Ovary (tissue), 9 donors: ENCODE data around the gene TADA2A. TPM values are rescaled to one million over a fixed set of nuclear protein-coding genes. Genes with fewer than 3 reads are reported as not detected.

Source experiments
- DNase-seq, 5 donors: peaks; one replicate each; pipeline ENCODE4 v3.0.0-alpha.2; 2019 to 2020
- H3K27ac ChIP-seq, 2 donors: fragments of 200-600 bp; one replicate each; pipeline versions ENCODE4 v1.5.1 to v1.8.0; 2019 to 2022
- H3K27me3 ChIP-seq: fragments of 200-600 bp; one replicate; pipeline ENCODE4 v1.8.0; 2022
- H3K36me3 ChIP-seq: fragments of 200-600 bp; sonication (generic); one replicate; pipeline ENCODE4 v1.5.1; 2019
- H3K4me1 ChIP-seq: one replicate; pipeline ENCODE4 v1.8.1; 2013; ENCODE audit warnings: mild to moderate bottlenecking, moderate library complexity; ENCODE audit not compliant: insufficient read depth
- H3K4me3 ChIP-seq: fragments of 200-600 bp; sonication (generic); one replicate; pipeline ENCODE4 v1.5.1; 2017
- H3K9me3 ChIP-seq, 2 donors: fragments of 200-600 bp in 1 of 2; sonication (generic) in 1 of 2; one replicate each; pipeline versions ENCODE4 v1.5.1 to v1.8.1; 2013 to 2019; ENCODE audit warnings: mild to moderate bottlenecking in 1 of 2, moderate library complexity in 1 of 2
- EP300 ChIP-seq: sonication (generic); formaldehyde crosslinking; IDR thresholded peaks from one replicate; pipeline ENCODE4 v1.6.1; 2017; ENCODE audit warnings: antibody characterized with exemption
- POLR2A ChIP-seq: fragments of 450-650 bp; IDR thresholded peaks from one replicate; pipeline ENCODE4 v1.6.1; 2017; ENCODE audit warnings: antibody characterized with exemption, mild to moderate bottlenecking, moderate library complexity
- WGBS, 3 donors: extraction: QIAGEN DNeasy Blood & Tissue Kit in 1 of 3; methylation state at CpG; one replicate each; pipeline versions ENCODE4 v1.1.5 to v1.1.7; 2013 to 2017; 5-methylcytosine and 5-hydroxymethylcytosine counted together
- intact Hi-C, 4 donors: fragments of 100-400 bp; cut with DNase I; formaldehyde crosslinking; loops; one replicate each; pipeline versions ENCODE4 v1.11.0 to v1.15.1; 2022 to 2023
- polyA plus RNA-seq, 2 donors: library from polyadenylated mRNA; stranded (reverse); fragments of 200-250 nt in 1 of 2; fragments of 350-450 nt in 1 of 2; fragmentation: Illumina TruSeq in 1 of 2; extraction: RNeasy Lipid Tissue Mini Kit (QIAGEN cat#74804) in 1 of 2; gene quantifications; one replicate each; pipeline ENCODE4 v1.2.3, GENCODE V29; 2013 to 2014
- total RNA-seq, 7 donors: library from RNA; depleted of rRNA in 2 of 7; stranded (reverse); fragments of >200 nt in 2 of 7; fragmentation: NEBNext Ultra II Directional in 3 of 7; extraction: Animal tissue kit (Norgen Biotek cat#: 25700) in 3 of 7; gene quantifications; one replicate each; pipeline versions ENCODE4 v1.1.0 to v1.2.4, GENCODE V29; 2016 to 2023
- TF ChIP-seq, protein P1 (sequence below), 3 donors: fragments of 450-650 bp in 2 of 3; fragments of 200-600 bp in 1 of 3; IDR thresholded peaks; one replicate each; pipeline versions ENCODE4 v1.5.1 to v1.8.0; 2016 to 2022; ENCODE audit warnings: antibody characterized with exemption in 3 of 3, mild to moderate bottlenecking in 1 of 3
- donor health status: DM: no; HTN: no; CAD: no; lungs with moderate emphysema.
- donor health status: DM: no; HTN: no; CAD: no.
- donor health status: Bipolar disorder and iron deficiency.
- donor health status: DM: yes; HTN: yes; CAD: no.
- donor health status: DM: no; HTN: no; CAD: no.
- donor health status: DM: yes; HTN: yes; CAD: no.

Gene TADA2A
- total and polyA plus RNA-seq, 9 donors, result 9.2 to 33.2 (median 23.1) TPM

DNA sequence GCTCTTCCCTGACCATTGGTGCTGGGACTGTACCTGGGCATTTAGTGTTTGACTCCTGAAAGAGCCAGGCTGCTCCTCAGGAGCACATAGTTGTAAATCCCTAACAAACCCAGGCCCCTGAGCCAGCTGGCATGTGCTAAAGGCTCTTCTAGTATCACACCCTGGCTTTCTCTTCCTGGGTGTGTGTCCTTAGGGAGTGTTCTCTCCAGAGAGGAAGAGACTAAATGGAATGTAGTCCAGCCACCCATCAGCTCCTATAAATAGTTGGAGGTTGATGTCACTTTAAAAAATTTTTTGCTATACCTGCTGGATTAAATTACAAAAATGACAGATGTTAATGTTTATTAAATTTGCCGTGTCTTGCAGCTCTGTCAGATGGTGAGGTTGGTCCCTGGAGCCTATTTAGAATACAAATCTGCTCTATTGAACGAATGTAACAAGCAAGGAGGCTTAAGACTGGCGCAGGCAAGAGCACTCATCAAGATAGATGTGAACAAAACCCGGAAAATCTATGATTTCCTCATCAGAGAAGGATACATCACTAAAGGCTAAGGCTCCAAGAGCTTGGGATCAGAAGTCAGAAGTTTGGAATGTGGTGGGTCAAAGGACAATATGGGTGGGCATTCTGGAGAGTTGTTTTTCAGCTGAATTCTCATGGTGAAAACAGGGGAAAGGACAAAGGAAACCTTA lies 69.9 kb downstream of the TADA2A start:
- intact Hi-C loops, result no loop called here
- H3K36me3 ChIP-seq, result no peaks in the 10 kb centered on the region
- no peak overlapping the region for H3K4me3 ChIP-seq
- TF ChIP-seq EP300 (no peak), POLR2A (no peak)
- TF ChIP-seq, protein P1, sequence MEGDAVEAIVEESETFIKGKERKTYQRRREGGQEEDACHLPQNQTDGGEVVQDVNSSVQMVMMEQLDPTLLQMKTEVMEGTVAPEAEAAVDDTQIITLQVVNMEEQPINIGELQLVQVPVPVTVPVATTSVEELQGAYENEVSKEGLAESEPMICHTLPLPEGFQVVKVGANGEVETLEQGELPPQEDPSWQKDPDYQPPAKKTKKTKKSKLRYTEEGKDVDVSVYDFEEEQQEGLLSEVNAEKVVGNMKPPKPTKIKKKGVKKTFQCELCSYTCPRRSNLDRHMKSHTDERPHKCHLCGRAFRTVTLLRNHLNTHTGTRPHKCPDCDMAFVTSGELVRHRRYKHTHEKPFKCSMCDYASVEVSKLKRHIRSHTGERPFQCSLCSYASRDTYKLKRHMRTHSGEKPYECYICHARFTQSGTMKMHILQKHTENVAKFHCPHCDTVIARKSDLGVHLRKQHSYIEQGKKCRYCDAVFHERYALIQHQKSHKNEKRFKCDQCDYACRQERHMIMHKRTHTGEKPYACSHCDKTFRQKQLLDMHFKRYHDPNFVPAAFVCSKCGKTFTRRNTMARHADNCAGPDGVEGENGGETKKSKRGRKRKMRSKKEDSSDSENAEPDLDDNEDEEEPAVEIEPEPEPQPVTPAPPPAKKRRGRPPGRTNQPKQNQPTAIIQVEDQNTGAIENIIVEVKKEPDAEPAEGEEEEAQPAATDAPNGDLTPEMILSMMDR (IDR thresholded peaks at IDR 0.05), result no peak
- H3K4me1 ChIP-seq, result no peaks in the 10 kb centered on the region
- no peaks in the 10 kb centered on the region for H3K27me3 ChIP-seq
- no peaks in the 10 kb centered on the region for H3K9me3 ChIP-seq
- H3K27ac ChIP-seq, result no peak overlapping the region
- WGBS, 3 donors, result 65 to 72% (median 68%) methylated on average over 4 of the region's 4 CpGs
- DNase-seq, result no peak

DNA sequence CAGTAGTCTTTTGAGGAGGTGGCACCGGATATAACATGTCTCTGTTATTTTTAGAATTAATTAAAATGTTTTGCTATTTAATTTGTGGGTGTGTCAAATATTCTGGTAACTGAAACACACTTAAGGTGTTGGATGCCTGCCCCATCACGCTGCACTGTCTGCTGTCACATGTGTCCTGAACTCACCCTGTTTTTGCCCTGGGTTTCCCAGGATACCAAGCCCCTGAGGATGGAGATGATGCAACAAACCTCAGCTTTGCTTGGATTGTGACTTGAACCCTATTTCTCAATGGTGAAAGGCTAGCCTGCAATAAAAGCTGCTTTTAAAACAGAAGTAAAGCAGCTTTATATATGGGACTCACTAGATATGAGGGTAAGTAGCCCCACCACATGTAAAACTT lies 71.5 kb downstream of the TADA2A start:
- intact Hi-C loops, result no loop called here
- Histone ChIP-seq H3K4me3 (no peak overlapping the region), H3K36me3 (no peaks in the 10 kb centered on the region), H3K9me3 (no peaks in the 10 kb centered on the region), H3K4me1 (peaks cover 3% of the 10 kb centered on the region), H3K27me3 (no peaks in the 10 kb centered on the region), H3K27ac (no peak overlapping the region)
- WGBS, 3 donors, result 76 to 82% (median 78%) methylated on average over 2 of the region's 2 CpGs
- DNase-seq, result no peak
- TF ChIP-seq EP300 (no peak), POLR2A (no peak)
- TF ChIP-seq, protein P1 (IDR thresholded peaks at IDR 0.05), result no peak

DNA sequence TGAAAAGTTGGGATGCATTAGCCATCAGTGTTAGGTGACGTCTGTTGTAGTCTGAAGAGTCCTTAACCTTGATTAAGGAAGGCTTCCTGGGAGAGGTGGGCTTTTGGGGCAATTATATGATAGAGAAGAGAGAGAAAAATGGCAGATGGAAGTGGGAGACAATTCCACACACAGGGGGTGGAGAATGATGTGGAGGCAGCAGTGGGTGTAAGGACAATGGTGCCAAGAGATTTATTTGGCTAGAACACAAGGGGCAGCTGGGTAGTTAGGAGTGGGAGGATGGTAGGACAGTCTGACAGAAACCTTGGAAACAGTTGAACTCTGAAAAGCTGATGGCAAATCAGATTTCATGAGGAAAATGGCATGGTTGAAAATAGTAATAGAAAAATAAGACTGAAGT lies 72.3 kb downstream of the TADA2A start:
- no peaks in the 10 kb centered on the region for H3K9me3 ChIP-seq
- 87 to 97% (median 90%) methylated on average over 1 of the region's 1 CpG for WGBS, 3 donors

DNA sequence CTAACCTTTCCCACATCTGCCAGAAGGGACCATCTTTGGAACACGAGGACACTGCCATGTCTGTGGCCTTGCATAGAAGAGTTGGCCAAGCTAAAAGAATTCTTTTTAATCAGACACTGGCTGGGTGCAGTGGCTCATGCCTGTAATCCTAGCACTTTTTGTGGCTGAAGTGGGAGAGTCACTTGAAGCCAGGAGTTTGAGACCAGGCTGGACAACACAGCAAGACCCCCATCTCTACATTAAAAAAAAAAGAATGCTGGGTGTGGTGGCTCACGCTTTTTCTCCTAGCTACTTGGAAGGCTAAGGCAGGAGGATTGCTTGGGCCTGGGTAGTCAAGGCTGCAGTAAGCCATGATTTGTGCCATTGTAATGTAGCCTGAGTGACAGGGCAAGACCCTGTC lies 73.7 kb downstream of the TADA2A start:
- peaks cover 5% of the 10 kb centered on the region for H3K4me1 ChIP-seq
- no peak for DNase-seq
- no peaks in the 10 kb centered on the region for H3K36me3 ChIP-seq
- H3K27me3 ChIP-seq, result no peaks in the 10 kb centered on the region
- intact Hi-C loops, result no loop called here
- H3K9me3 ChIP-seq, result no peaks in the 10 kb centered on the region
- 91 to 93% (median 92%) methylated on average over 2 of the region's 2 CpGs for WGBS, 3 donors
- H3K27ac ChIP-seq, result no peak overlapping the region
- no peak for TF ChIP-seq EP300
- TF ChIP-seq, protein P1 (IDR thresholded peaks at IDR 0.05), result no peak
- no peak for TF ChIP-seq POLR2A
- no peak overlapping the region for H3K4me3 ChIP-seq

More for the DNA sequence above, 72.3 kb downstream of the TADA2A start:
- Histone ChIP-seq H3K27ac (no peak overlapping the region), H3K27me3 (no peaks in the 10 kb centered on the region), H3K36me3 (no peaks in the 10 kb centered on the region), H3K4me3 (no peak overlapping the region), H3K4me1 (peaks cover 5% of the 10 kb centered on the region)
- no peak for DNase-seq
- TF ChIP-seq POLR2A (no peak), EP300 (no peak)
- TF ChIP-seq, protein P1 (IDR thresholded peaks at IDR 0.05), result no peak
- intact Hi-C loops, result no loop called here
